BE2C (cell line): ENCODE measurements around the gene MANBA.

Source experiments
- DNase-seq: peaks from one replicate; pipeline ENCODE4 v3.0.0-alpha.2; 2020
- H3K27me3 ChIP-seq: fragments of 250-450 bp; sonication (Bioruptor Pico); 2 replicates; pipeline ENCODE4 v1.5.1; 2020; ENCODE audit warnings: mild to moderate bottlenecking
- H3K36me3 ChIP-seq: fragments of 250-450 bp; sonication (Bioruptor Pico); 2 replicates; pipeline ENCODE4 v1.5.1; 2020; ENCODE audit warnings: mild to moderate bottlenecking
- H3K4me1 ChIP-seq: fragments of 250-450 bp; sonication (Bioruptor Pico); 2 replicates; pipeline ENCODE4 v1.5.1; 2020
- H3K4me3 ChIP-seq: 2 replicates; pipeline ENCODE4 v1.5.1; 2011; ENCODE audit warnings: low read depth, low read length
- H3K9me3 ChIP-seq: fragments of 250-450 bp; sonication (Bioruptor Pico); 2 replicates; pipeline ENCODE4 v1.5.1; 2020
- TF ChIP-seq, protein P1 (sequence below): IDR thresholded peaks from 2 replicates; pipeline ENCODE4 v1.5.1; 2012; ENCODE audit warnings: mild to moderate bottlenecking, low read depth, low read length

MANBA gene

DNA sequence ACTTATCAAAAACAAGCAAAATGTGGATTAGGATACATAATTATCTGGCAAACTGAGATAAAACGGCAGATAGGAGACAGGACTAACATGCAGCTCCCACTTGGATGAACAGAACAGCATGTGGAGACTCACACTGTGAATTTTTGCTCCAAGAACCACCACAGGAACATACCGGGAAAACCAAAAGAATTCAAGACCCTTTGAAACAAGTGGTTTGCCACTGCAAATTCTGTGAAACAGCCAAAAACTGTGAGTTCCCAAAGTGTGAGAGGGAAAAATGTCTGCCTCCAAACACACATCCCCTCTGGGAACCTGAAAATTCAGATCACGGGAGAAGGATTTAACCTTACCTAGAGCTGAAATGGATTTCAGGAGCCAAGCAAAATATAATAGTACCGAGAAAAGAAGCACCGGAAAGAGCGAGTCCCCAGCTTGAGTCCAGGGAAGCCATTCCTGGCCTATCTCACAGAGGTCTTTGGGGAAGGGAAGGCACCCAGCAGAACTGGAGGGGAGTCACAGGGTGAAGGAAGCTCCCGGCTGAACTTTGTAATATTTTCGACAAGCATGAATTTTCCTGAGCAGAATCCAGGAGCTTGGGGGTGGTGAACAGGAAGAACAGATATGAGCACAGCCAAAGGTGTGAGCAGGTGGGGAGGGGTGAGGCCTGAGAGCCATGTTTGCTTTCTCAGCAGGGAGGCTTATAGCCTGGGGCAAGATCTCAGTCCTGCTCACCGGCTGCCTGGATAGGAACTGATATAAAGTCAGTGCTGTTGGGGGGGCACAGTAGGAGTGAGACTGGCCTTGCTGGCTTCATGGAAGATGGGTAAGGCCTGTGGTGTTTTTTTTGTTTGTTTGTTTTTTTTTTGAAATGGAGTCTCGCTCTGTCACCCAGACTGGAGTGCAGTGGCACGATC lies 23.9 kb downstream of the MANBA start:
- H3K9me3 ChIP-seq, result no peaks in the 10 kb centered on the region
- H3K27me3 ChIP-seq, result no peaks in the 10 kb centered on the region
- no peak overlapping the region for H3K4me3 ChIP-seq
- DNase-seq, result no peak
- no peaks in the 10 kb centered on the region for H3K36me3 ChIP-seq
- no peaks in the 10 kb centered on the region for H3K4me1 ChIP-seq
- TF ChIP-seq, protein P1, sequence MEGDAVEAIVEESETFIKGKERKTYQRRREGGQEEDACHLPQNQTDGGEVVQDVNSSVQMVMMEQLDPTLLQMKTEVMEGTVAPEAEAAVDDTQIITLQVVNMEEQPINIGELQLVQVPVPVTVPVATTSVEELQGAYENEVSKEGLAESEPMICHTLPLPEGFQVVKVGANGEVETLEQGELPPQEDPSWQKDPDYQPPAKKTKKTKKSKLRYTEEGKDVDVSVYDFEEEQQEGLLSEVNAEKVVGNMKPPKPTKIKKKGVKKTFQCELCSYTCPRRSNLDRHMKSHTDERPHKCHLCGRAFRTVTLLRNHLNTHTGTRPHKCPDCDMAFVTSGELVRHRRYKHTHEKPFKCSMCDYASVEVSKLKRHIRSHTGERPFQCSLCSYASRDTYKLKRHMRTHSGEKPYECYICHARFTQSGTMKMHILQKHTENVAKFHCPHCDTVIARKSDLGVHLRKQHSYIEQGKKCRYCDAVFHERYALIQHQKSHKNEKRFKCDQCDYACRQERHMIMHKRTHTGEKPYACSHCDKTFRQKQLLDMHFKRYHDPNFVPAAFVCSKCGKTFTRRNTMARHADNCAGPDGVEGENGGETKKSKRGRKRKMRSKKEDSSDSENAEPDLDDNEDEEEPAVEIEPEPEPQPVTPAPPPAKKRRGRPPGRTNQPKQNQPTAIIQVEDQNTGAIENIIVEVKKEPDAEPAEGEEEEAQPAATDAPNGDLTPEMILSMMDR, result no peak

DNA sequence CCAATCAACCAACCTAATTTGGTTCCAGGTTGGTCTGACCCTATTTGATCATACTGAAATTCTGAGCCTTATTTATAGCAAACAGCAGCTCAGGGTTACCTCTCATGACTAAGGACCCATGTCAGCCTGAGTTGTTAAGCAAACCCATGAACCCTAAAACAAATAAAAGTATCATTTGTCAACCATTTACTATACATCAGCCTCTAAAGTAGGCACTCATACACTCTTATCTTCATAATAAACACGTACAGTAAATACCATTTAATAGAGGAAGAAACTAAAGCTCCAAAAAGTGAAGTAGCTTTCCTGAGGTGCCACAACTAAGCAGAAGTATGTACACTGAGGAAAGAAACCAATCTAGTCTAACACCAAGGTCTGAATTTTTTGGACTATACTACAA lies 25.2 kb downstream of the MANBA start:
- no peak for DNase-seq
- H3K36me3 ChIP-seq, result no peaks in the 10 kb centered on the region
- no peaks in the 10 kb centered on the region for H3K4me1 ChIP-seq
- TF ChIP-seq, protein P1, result no peak
- no peak overlapping the region for H3K4me3 ChIP-seq
- no peaks in the 10 kb centered on the region for H3K9me3 ChIP-seq
- H3K27me3 ChIP-seq, result no peaks in the 10 kb centered on the region

DNA sequence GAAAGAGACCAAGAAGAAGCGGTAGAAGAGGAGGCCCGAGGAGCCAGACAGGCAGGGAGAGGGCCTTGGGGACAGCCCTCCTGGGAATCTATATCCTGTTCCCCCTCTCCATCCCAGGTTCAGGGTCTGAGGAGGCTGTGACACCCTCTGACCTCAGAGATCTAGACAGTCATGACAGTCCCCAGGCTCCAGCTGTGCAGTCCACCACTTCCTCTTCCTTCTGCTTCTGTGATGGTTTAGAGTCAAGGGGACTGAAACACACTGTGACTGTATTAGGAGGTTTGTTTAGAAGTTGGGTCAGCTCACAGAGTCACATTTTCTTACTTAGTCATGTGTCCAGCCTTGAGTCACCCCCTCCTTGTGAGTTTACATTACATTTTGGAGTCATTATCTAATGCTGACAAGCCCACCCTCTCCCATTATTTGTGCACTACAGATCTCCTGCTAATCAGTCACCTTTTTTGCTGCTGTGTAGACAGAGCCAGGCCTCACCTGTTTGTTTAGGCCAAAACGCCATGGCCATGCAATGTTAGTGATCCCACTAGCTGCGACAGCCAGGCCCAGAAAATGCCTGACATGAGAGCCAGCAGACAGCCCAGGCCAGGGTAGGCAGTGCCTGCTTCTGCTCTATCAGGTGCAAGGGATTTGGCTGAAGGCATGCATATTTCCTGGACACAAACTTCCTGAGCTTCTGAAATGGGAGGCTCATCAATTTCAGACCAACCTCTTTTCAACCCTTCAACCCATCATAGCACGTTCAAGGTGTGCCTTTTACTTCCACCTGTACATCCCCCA lies 26.0 kb downstream of the MANBA start:
- TF ChIP-seq, protein P1, result no peak
- no peak overlapping the region for H3K4me3 ChIP-seq
- no peaks in the 10 kb centered on the region for H3K4me1 ChIP-seq
- no peaks in the 10 kb centered on the region for H3K9me3 ChIP-seq
- DNase-seq, result no peak
- H3K36me3 ChIP-seq, result no peaks in the 10 kb centered on the region
- H3K27me3 ChIP-seq, result no peaks in the 10 kb centered on the region

DNA sequence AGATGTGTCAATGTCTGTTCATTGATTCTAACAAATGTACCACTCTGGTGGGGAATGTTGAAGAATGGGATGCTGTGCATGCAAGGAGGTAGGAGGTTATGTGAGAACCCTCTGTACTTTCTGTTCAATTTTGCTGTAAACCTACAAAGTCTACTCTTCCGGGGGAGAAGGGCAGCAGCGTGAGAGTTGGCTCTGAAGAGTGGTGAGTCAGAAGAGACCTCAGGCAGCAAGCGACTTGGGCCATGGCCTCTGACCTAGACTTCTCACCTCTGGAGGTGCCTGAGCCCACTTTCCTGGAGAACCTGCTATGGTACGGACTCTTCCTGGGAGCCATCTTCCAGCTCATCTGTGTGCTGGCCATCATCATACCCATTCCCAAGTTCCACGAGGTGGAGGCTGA lies 26.7 kb downstream of the MANBA start:
- Histone ChIP-seq H3K36me3 (no peaks in the 10 kb centered on the region), H3K9me3 (no peaks in the 10 kb centered on the region), H3K27me3 (no peaks in the 10 kb centered on the region), H3K4me3 (no peak overlapping the region), H3K4me1 (no peaks in the 10 kb centered on the region)
- TF ChIP-seq, protein P1, result no peak
- no peak for DNase-seq

DNA sequence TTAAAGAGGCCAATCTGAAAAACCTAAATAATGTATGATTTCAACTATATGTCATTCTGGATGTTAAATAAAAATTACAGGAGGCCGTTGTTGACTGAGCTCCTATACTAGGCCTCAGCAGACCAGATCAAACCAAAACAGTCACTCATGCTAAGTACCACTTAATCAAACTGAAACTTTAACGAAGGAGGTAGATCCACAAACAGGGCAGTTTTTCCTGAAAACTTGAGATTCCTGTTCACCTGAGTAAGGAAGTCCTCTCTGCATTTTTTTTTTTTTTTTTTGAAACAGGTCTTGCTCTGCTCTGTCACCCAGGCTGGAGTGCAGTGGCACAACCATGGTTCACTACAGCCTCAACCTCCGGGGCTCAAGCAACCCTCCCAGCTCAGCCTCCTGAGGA lies 27.7 kb downstream of the MANBA start:
- Histone ChIP-seq H3K36me3 (no peaks in the 10 kb centered on the region), H3K9me3 (no peaks in the 10 kb centered on the region), H3K4me1 (no peaks in the 10 kb centered on the region), H3K4me3 (no peak overlapping the region), H3K27me3 (no peaks in the 10 kb centered on the region)
- no peak for DNase-seq
- TF ChIP-seq, protein P1, result no peak

DNA sequence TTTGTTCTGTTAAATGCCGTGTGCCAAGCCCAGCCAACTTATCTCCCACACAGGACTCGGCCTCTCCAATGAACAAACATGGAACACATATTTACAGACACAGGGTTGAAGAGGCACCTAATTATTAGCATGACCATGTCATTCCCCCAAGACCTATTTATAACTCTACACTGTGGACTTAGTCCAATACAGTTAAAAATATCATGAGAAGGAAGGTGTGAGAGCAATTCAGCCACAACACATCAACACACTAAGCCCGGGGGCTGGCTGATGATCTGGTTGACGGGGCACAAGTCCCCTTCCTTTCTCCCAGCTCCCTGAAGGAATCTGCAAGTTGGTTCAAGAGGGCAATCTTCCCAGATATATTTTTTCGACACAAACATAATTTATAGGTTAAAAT lies 28.1 kb downstream of the MANBA start:
- Histone ChIP-seq H3K4me1 (no peaks in the 10 kb centered on the region), H3K9me3 (no peaks in the 10 kb centered on the region), H3K4me3 (no peak overlapping the region), H3K36me3 (no peaks in the 10 kb centered on the region), H3K27me3 (no peaks in the 10 kb centered on the region)
- no peak for DNase-seq
- TF ChIP-seq, protein P1, result no peak
